ENCODE measurements around the gene CFAP97D1. TPM values are rescaled to one million over a fixed set of nuclear protein-coding genes. Genes with fewer than 3 reads are reported as not detected.

CFAP97D1 gene
- total RNA-seq, 2 experiments from 2014 or later, result not detected

- Histone ChIP-seq H3K9me2 (ENCODE audit: insufficient read depth, low read length) (no peaks in the 10 kb centered on the region), H3K9me3 (ENCODE audit: low read length) (no peaks in the 10 kb centered on the region), H3K4me3 (ENCODE audit: low read depth, low read length, poor library complexity, severe bottlenecking) (no peak overlapping the region), H4K20me1 (ENCODE audit: insufficient read depth, low read length) (no peaks in the 10 kb centered on the region), H3K4me1 (ENCODE audit: insufficient read depth, low read length, poor library complexity, severe bottlenecking) (no peaks in the 10 kb centered on the region), H3K36me3 (ENCODE audit: insufficient read depth, low read length) (no peaks in the 10 kb centered on the region), H2AFZ (ENCODE audit: low read length) (no peak overlapping the region), H3K27ac (ENCODE audit: low read depth, low read length, poor library complexity, severe bottlenecking) (no peak overlapping the region), H3K4me2 (ENCODE audit: low read length) (no peak overlapping the region), H3K79me2 (ENCODE audit: insufficient read depth, low read depth, low read length) (no peaks in the 10 kb centered on the region)
- BruUV-seq (replicated peaks), result no TSS peak
- ChIA-PET CTCF (ENCODE audit: unreplicated experiment) (no interaction called here), POLR2A (no interaction called here)
- TF ChIP-seq EZH2phosphoT487 (IDR thresholded peaks at IDR 0.05; ENCODE audit: borderline replicate concordance, low read depth, low read length), result no peak
- TF ChIP-seq, protein P1, sequence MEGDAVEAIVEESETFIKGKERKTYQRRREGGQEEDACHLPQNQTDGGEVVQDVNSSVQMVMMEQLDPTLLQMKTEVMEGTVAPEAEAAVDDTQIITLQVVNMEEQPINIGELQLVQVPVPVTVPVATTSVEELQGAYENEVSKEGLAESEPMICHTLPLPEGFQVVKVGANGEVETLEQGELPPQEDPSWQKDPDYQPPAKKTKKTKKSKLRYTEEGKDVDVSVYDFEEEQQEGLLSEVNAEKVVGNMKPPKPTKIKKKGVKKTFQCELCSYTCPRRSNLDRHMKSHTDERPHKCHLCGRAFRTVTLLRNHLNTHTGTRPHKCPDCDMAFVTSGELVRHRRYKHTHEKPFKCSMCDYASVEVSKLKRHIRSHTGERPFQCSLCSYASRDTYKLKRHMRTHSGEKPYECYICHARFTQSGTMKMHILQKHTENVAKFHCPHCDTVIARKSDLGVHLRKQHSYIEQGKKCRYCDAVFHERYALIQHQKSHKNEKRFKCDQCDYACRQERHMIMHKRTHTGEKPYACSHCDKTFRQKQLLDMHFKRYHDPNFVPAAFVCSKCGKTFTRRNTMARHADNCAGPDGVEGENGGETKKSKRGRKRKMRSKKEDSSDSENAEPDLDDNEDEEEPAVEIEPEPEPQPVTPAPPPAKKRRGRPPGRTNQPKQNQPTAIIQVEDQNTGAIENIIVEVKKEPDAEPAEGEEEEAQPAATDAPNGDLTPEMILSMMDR (conservative IDR thresholded peaks at IDR 0.05; ENCODE audit: low read length), result no peak
- no peak for DNase-seq (ENCODE audit: low spot score)
- intact Hi-C loops (cut with micrococcal nuclease; ENCODE audit: unreplicated experiment), result no loop called here
These were observed 36.4 kb downstream of the CFAP97D1 start for GRCh38 chr17:43816336-43817320.

GRCh38 chr17:43817826-43818225 is 37.6 kb downstream of the CFAP97D1 start:
- Histone ChIP-seq H3K79me2 (ENCODE audit: insufficient read depth, low read depth, low read length) (no peaks in the 10 kb centered on the region), H2AFZ (ENCODE audit: low read length) (no peak overlapping the region), H3K9me2 (ENCODE audit: insufficient read depth, low read length) (no peaks in the 10 kb centered on the region), H4K20me1 (ENCODE audit: insufficient read depth, low read length) (no peaks in the 10 kb centered on the region), H3K4me3 (ENCODE audit: low read depth, low read length, poor library complexity, severe bottlenecking) (no peak overlapping the region), H3K27ac (ENCODE audit: low read depth, low read length, poor library complexity, severe bottlenecking) (no peak overlapping the region), H3K36me3 (ENCODE audit: insufficient read depth, low read length) (no peaks in the 10 kb centered on the region), H3K9me3 (ENCODE audit: low read length) (no peaks in the 10 kb centered on the region), H3K4me1 (ENCODE audit: insufficient read depth, low read length, poor library complexity, severe bottlenecking) (no peaks in the 10 kb centered on the region), H3K4me2 (ENCODE audit: low read length) (no peak overlapping the region)
- BruUV-seq (replicated peaks), result no TSS peak
- ChIA-PET POLR2A (interaction anchor here (0.6 kb wide), 1 partner anchor 26 kb away, joined by 3 read pairs; no protein-coding TSS in a partner anchor), CTCF (ENCODE audit: unreplicated experiment) (no interaction called here)
- intact Hi-C loops (cut with micrococcal nuclease; ENCODE audit: unreplicated experiment), result no loop called here
- TF ChIP-seq, protein P1 (conservative IDR thresholded peaks at IDR 0.05; ENCODE audit: low read length), result no peak
- no peak for TF ChIP-seq EZH2phosphoT487 (IDR thresholded peaks at IDR 0.05; ENCODE audit: borderline replicate concordance, low read depth, low read length)
- DNase-seq (ENCODE audit: low spot score), result no peak

DNA sequence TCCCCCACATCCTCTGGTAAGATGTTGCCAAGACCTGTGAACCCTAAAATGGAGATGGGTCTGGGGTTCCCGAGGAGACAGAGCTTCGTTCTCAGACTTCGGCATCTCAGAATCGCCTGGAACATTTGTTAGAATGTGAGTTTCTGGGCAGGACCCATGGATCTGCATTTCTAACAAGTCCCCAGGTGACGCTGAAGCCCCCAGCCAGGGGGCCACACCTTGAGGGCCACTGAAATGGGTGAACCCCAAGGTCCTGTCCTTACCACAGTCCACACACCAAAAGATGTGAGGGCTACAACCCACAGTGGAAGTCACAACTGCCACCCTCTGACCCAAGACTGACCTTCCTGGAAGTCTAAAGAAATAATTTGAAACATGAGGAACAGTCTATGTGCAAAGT is 38.7 kb downstream of the CFAP97D1 start:
- no peaks in the 10 kb centered on the region for H3K9me2 ChIP-seq (ENCODE audit: insufficient read depth, low read length)
- no peaks in the 10 kb centered on the region for H3K36me3 ChIP-seq (ENCODE audit: insufficient read depth, low read length)
- H3K4me1 ChIP-seq (ENCODE audit: insufficient read depth, low read length, poor library complexity, severe bottlenecking), result no peaks in the 10 kb centered on the region
- TF ChIP-seq, protein P1 (conservative IDR thresholded peaks at IDR 0.05; ENCODE audit: low read length), result no peak
- TF ChIP-seq EZH2phosphoT487 (IDR thresholded peaks at IDR 0.05; ENCODE audit: borderline replicate concordance, low read depth, low read length), result no peak
- H3K4me3 ChIP-seq (ENCODE audit: low read depth, low read length, poor library complexity, severe bottlenecking), result no peak overlapping the region
- H4K20me1 ChIP-seq (ENCODE audit: insufficient read depth, low read length), result no peaks in the 10 kb centered on the region
- H2AFZ ChIP-seq (ENCODE audit: low read length), result no peak overlapping the region
- intact Hi-C loops (cut with micrococcal nuclease; ENCODE audit: unreplicated experiment), result no loop called here
- no TSS peak for BruUV-seq (replicated peaks)
- no peak overlapping the region for H3K27ac ChIP-seq (ENCODE audit: low read depth, low read length, poor library complexity, severe bottlenecking)
- no peak overlapping the region for H3K4me2 ChIP-seq (ENCODE audit: low read length)
- no peaks in the 10 kb centered on the region for H3K9me3 ChIP-seq (ENCODE audit: low read length)
- no peaks in the 10 kb centered on the region for H3K79me2 ChIP-seq (ENCODE audit: insufficient read depth, low read depth, low read length)
- no peak for DNase-seq (ENCODE audit: low spot score)
- POLR2A ChIA-PET, result no interaction called here
- CTCF ChIA-PET (ENCODE audit: unreplicated experiment), result no interaction called here
